ENCODE measurements around the gene MELTF. TPM values are rescaled to one million over a fixed set of nuclear protein-coding genes. Genes with fewer than 3 reads are reported as not detected.

The MELTF gene
- total and polyA plus RNA-seq, 3 donors from 2014 or later, result 5.7 to 14.7 (median 11.1) TPM

DNA sequence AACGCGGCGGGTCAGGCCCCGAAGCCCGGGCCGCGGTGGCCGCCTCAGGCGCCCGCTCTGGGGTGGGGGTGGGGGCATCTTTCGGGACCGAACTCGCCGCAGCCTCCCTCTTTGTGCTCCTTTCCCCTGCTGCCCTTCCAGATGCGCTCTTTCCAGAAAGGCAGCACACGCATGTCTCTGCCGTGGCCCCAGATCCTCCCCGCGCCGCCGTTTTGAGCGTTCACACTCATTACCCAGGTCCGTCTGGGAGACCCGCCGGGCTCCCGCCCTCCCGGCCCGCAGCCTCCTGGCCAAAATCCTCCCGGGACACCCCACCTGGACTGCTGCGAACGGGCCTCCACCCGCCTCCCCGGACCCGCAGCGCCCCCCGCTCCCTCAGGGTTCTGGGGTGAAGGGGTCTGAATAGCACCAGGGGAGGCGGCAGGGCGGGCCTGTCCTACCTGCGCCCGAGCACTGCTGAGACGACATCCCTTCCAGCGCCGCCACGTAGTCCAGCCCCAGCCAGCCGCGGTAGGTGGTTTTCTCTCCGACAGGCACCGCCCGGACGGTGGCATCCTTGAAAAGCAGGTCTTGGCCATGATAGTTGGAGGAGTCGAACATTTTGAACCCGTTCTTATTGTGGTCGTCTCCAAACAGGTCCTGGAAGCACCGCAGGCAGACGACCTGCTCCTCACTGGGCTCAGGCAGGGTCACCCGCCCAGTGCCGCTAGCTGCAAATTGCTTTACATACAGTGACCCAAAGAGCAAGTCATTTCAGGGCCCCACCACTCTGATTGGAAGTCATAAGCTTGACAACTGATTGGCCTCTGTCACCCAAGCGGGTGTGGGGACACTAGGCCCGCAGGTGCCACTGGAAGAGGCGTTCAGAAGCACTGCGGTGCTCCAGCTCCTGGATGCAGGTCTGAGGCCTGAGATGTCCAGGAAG, 25.9 kb downstream of the MELTF start:
- intact Hi-C loops (cut with DNase I; ENCODE audit: low total_unique reads), result loop anchor here (10.0 kb wide), 1 partner anchor 181 kb away; no protein-coding TSS in a partner anchor
- Histone ChIP-seq H3K9me3 (no peaks in the 10 kb centered on the region), H3K4me1 (peaks cover 4% of the 10 kb centered on the region), H3K36me3 (ENCODE audit: low read depth, missing control alignments) (no peaks in the 10 kb centered on the region), H3K27ac (peak overlapping the region in 1 of 2 donors; percentile 91), H3K27me3 (no peaks in the 10 kb centered on the region), H3K4me3 (peak overlapping the region; percentile 64 to 67)
- DNase-seq, result no peak
- WGBS, 2 donors, result 23 to 31% methylated on average over 18 to 51 of the region's 61 CpGs
- TF ChIP-seq, protein P1, sequence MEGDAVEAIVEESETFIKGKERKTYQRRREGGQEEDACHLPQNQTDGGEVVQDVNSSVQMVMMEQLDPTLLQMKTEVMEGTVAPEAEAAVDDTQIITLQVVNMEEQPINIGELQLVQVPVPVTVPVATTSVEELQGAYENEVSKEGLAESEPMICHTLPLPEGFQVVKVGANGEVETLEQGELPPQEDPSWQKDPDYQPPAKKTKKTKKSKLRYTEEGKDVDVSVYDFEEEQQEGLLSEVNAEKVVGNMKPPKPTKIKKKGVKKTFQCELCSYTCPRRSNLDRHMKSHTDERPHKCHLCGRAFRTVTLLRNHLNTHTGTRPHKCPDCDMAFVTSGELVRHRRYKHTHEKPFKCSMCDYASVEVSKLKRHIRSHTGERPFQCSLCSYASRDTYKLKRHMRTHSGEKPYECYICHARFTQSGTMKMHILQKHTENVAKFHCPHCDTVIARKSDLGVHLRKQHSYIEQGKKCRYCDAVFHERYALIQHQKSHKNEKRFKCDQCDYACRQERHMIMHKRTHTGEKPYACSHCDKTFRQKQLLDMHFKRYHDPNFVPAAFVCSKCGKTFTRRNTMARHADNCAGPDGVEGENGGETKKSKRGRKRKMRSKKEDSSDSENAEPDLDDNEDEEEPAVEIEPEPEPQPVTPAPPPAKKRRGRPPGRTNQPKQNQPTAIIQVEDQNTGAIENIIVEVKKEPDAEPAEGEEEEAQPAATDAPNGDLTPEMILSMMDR (IDR thresholded peaks at IDR 0.05), result no peak
- TF ChIP-seq POLR2A (IDR thresholded peaks at IDR 0.05), result no peak

DNA sequence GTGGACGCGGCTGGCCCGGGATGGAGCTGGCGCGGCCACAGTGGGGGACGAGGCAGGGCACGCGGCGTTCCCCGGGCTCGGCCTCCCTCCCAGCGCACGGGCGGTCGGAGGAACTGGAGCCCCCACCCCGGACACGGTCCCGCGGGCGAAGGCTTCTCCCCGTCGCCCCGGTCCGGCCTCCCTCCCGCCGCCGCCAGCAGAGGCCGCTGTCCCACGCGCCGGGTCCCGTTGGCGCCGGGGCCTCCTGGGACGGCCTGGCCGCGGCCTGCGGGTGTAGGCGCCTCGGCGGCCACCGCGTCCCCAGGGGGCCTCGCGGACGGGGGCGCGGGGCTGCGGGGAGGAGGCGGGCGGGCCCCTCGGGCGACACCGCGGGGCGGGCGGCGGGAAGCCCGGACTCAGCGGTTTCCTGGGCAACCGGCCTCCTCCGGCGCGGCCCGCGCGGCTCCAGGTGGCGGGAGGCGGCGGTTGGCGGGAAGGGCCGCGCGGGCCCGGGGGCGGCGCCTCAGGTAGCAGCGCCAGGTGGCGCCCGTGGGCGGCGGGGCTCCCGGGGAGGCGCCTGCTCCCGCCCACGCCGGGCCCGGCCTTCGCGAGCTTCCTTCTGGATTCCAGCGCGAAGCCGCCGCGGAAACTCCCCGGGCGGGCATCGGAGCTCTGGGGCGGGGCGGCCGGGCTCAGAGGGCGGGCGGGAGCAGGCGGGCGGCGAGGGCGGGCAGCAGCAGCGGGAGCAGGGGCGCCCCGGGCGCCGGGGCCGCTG, 26.7 kb downstream of the MELTF start:
- H3K4me3 ChIP-seq, result peak overlapping the region; percentile 65 to 67
- peak overlapping the region; percentile 40 to 91 for H3K27ac ChIP-seq
- intact Hi-C loops (cut with DNase I; ENCODE audit: low total_unique reads), result loop anchor here (10.0 kb wide), 1 partner anchor 182 kb away; no protein-coding TSS in a partner anchor
- TF ChIP-seq, protein P1 (IDR thresholded peaks at IDR 0.05), result peak; percentile 63 to 74 (median 64)
- no peak for TF ChIP-seq POLR2A (IDR thresholded peaks at IDR 0.05)
- 2% methylated on average over 22 of the region's 113 CpGs; no CpG with 5 or more reads in 1 of the 2 donors for WGBS, 2 donors
- H3K4me1 ChIP-seq, result peaks cover 4% of the 10 kb centered on the region
- peak; percentile 60 for DNase-seq
- no peaks in the 10 kb centered on the region for H3K9me3 ChIP-seq
- H3K27me3 ChIP-seq, result no peaks in the 10 kb centered on the region
- no peaks in the 10 kb centered on the region for H3K36me3 ChIP-seq (ENCODE audit: low read depth, missing control alignments)

DNA sequence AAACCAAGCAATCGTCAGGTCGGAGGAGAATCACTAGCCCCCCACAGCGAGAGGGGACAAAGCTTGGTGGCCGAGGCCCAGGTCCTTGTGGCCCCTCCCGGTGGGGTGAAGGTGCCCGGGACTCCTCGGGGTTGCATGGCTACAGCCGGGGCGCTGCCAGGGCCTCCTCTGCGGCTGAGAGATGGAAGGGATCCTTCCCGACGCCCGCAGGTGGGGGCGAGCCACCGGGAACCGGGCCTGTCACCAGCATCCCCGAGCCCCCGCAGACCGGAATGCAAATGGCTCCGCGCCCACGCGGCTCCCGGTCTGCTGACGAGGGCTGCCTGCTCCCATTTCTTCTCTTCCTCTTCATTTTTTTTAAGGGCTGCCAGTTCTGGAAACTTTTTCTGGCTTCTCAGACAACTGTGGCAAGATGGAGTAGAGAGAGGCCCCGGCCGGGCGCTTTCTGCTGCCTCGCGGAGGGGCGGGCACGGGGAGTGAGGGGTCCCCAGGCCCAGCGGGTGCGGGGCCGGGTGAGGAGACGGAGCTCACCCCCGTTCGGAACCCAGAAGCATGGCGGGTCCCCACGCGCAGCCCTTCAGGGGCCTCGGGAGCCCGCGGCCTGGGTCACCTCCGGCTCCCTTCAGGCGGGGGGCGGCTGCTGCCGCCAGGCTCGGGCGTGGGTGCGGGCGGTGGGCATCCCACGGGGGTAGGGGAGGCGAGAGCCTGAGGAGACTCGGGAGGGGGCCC, 27.5 kb downstream of the MELTF start:
- DNase-seq, result peak; percentile 30
- intact Hi-C loops (cut with DNase I; ENCODE audit: low total_unique reads), result loop anchor here (10.0 kb wide), 1 partner anchor 183 kb away; no protein-coding TSS in a partner anchor
- H3K4me1 ChIP-seq, result peaks cover 4% of the 10 kb centered on the region
- peak overlapping the region; percentile 65 to 67 for H3K4me3 ChIP-seq
- no peaks in the 10 kb centered on the region for H3K9me3 ChIP-seq
- no peaks in the 10 kb centered on the region for H3K36me3 ChIP-seq (ENCODE audit: low read depth, missing control alignments)
- peak overlapping the region; percentile 40 to 91 for H3K27ac ChIP-seq
- TF ChIP-seq, protein P1 (IDR thresholded peaks at IDR 0.05), result no peak
- no peak for TF ChIP-seq POLR2A (IDR thresholded peaks at IDR 0.05)
- H3K27me3 ChIP-seq, result no peaks in the 10 kb centered on the region
- WGBS, 2 donors, result 10 to 19% methylated on average over 24 to 52 of the region's 55 CpGs

DNA sequence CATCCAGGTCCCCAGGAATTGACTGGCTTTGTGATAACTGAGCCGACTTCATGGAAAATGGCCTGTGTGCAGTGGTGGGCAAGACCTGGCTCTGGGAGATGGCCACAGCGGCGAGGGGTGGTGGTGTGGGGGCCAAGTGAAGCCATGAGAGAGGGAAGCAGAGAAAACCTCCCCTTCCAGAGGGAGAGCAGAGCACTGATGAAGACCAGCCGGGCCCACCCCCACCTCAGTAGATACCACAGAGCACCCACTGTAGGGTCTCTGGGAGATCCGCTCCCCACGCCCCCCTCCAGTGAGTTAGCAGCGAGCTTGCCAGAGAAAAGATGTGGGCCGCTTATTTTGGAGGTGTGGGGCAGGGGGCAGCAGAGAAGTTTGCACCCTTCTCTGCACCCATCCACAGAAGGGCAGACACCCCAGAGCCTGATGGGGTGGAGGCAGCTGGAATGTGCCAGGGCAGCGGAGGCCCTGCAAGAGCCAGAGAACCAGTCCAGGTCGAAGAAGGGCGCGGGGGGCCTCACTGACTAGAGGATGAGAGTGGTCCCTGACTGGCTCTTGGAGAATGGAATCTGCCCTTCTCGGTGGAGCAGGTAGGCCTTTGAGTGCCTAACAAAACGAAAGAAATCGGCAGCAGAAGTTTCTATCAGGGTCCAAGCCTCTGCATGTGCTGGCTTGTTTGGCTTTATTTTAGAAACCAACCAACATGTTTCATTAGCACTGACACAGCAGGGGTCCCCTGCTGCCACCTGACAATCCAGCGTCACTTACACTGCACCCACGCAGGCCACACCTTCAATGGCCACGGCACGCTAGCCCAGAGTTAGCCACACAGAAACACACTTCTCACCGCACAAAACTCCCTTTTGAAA, 28.3 kb downstream of the MELTF start:
- Histone ChIP-seq H3K27me3 (no peaks in the 10 kb centered on the region), H3K4me1 (peaks cover 4% of the 10 kb centered on the region), H3K36me3 (ENCODE audit: low read depth, missing control alignments) (no peaks in the 10 kb centered on the region), H3K4me3 (peak overlapping the region in 1 of 2 donors; percentile 65), H3K9me3 (no peaks in the 10 kb centered on the region), H3K27ac (peak overlapping the region; percentile 40 to 91)
- intact Hi-C loops (cut with DNase I; ENCODE audit: low total_unique reads), result loop anchor here (10.0 kb wide), 1 partner anchor 183 kb away; no protein-coding TSS in a partner anchor
- WGBS, 2 donors, result 77 to 83% methylated on average over 16 to 20 of the region's 20 CpGs
- TF ChIP-seq POLR2A (IDR thresholded peaks at IDR 0.05), result no peak
- TF ChIP-seq, protein P1 (IDR thresholded peaks at IDR 0.05), result no peak
- no peak for DNase-seq

All from testis (tissue), 3 donors.